Measurements from ENCODE around the gene CDS1.
"Not testable (repeated sequence)": the region's sequence is repeated elsewhere in the genome, so short reads cannot be mapped to it uniquely, and the experiment has no call there.

DNA sequence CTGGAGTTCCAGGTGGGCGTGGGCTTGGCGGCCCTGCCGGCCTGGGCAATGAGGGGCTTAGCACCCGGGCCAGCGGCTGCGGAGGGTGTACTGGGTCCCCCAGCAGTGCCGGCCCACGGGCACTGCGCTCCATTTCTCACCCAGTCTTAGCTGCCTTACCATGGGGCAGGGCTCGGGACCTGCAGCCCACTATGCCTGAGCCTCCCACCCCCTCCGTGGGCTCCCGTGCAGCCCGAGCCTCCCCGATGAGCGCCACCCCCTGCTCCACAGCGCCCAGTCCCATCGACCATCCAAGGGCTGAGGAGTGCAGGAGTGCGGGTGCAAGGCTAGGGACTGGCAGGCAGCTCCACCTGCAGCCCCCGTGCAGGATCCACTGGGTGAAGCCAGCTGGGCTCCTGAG, 81.8 kb downstream of the CDS1 start:
- TF ChIP-seq CTCF, EP300 (IDR thresholded peaks at IDR 0.05): not testable (repeated sequence)

All from stomach (tissue), 4 donors.